ENCODE data around the gene CMTM5.
"Not testable (repeated sequence)": the region's sequence is repeated elsewhere in the genome, so short reads cannot be mapped to it uniquely, and the experiment has no call there.

CMTM5 gene

GRCh38 chr14:23379366-23380196 lies 2.7 kb downstream of the CMTM5 start:
- DNase-seq, result peak in 1 of 2 donors; percentile 42

GRCh38 chr14:23380197-23380914 lies 3.5 kb downstream of the CMTM5 start:
- DNase-seq, result peak in 1 of 2 donors; percentile 20

- no peak for DNase-seq
Observed at GRCh38 chr14:23380976-23381375, 4.1 kb downstream of the CMTM5 start.

GRCh38 chr14:23381871-23382270 lies 5.0 kb downstream of the CMTM5 start:
- peak in 1 of 2 donors; percentile 80 for DNase-seq

- DNase-seq, result no peak
Observed at GRCh38 chr14:23382276-23382675, 5.4 kb downstream of the CMTM5 start.

GRCh38 chr14:23382731-23383440 lies 6.0 kb downstream of the CMTM5 start:
- DNase-seq, result no peak

GRCh38 chr14:23384364-23385080 lies 7.7 kb downstream of the CMTM5 start:
- no peak for DNase-seq

- no peak for DNase-seq
Observed at GRCh38 chr14:23385244-23385641, 8.4 kb downstream of the CMTM5 start.

- no peak for DNase-seq
Observed at GRCh38 chr14:23385642-23386265, 8.9 kb downstream of the CMTM5 start.

GRCh38 chr14:23386266-23386657 lies 9.4 kb downstream of the CMTM5 start:
- DNase-seq, result not testable (repeated sequence)

- no peak for DNase-seq
Observed at GRCh38 chr14:23386999-23387398, 10.2 kb downstream of the CMTM5 start.

- no peak for DNase-seq
Observed at GRCh38 chr14:23387916-23388882, 11.4 kb downstream of the CMTM5 start.

- DNase-seq, result no peak
Observed at GRCh38 chr14:23388996-23389395, 12.2 kb downstream of the CMTM5 start.

GRCh38 chr14:23389396-23389795 lies 12.6 kb downstream of the CMTM5 start:
- DNase-seq, result no peak

GRCh38 chr14:23389871-23390270 lies 13.0 kb downstream of the CMTM5 start:
- not testable (repeated sequence) for DNase-seq

GRCh38 chr14:23392613-23393012 lies 15.8 kb downstream of the CMTM5 start:
- no peak for DNase-seq

- DNase-seq, result no peak
Observed at GRCh38 chr14:23396126-23396525, 19.3 kb downstream of the CMTM5 start.

- no peak for DNase-seq
Observed at GRCh38 chr14:23396781-23397407, 20.0 kb downstream of the CMTM5 start.

GRCh38 chr14:23398348-23398747 lies 21.5 kb downstream of the CMTM5 start:
- no peak for DNase-seq

- no peak for DNase-seq
Observed at GRCh38 chr14:23399136-23399535, 22.3 kb downstream of the CMTM5 start.

- no peak for DNase-seq
Observed at GRCh38 chr14:23399591-23399990, 22.7 kb downstream of the CMTM5 start.

All from hippocampal formation (tissue), 2 donors.